OCI-LY1 (cell line): Measurements from ENCODE around the gene TNS3.

Experiments
- H2AFZ ChIP-seq: fragments of 200-600 bp; sonication (generic), shearing (Covaris generic); 2 replicates; pipeline ENCODE4 v1.6.0; 2014; ENCODE audit warnings: antibody characterized with exemption, mild to moderate bottlenecking, low read length
- H3F3A ChIP-seq: fragments of 200-600 bp; sonication (generic), shearing (Covaris generic); 2 replicates; pipeline ENCODE4 v1.6.0; 2014; ENCODE audit warnings: mild to moderate bottlenecking, antibody characterized with exemption, low read length, moderate library complexity; ENCODE audit not compliant: insufficient read depth
- H3K27ac ChIP-seq: fragments of 200-600 bp; sonication (generic); 2 replicates; pipeline ENCODE4 v1.5.1; 2014; ENCODE audit warnings: low read length, mixed run types, mild to moderate bottlenecking, low read depth; ENCODE audit not compliant: poor library complexity, severe bottlenecking
- H3K27me3 ChIP-seq: fragments of 200-600 bp; sonication (generic); 2 replicates; pipeline ENCODE4 v1.6.0; 2014; ENCODE audit warnings: antibody characterized with exemption, mild to moderate bottlenecking, low read length, moderate library complexity; ENCODE audit not compliant: insufficient read depth
- H3K36me3 ChIP-seq: fragments of 200-600 bp; sonication (generic); 2 replicates; pipeline ENCODE4 v1.6.1; 2014; ENCODE audit warnings: mild to moderate bottlenecking, antibody characterized with exemption, low read length, moderate library complexity, mixed read lengths; ENCODE audit not compliant: insufficient read depth
- H3K4me1 ChIP-seq: fragments of 200-600 bp; sonication (generic); 2 replicates; pipeline ENCODE4 v1.5.1; 2014; ENCODE audit warnings: mild to moderate bottlenecking, low read length, moderate library complexity; ENCODE audit not compliant: insufficient read depth, severe bottlenecking
- H3K4me2 ChIP-seq: fragments of 200-600 bp; sonication (generic), shearing (Covaris generic); 2 replicates; pipeline ENCODE4 v1.6.1; 2014; ENCODE audit warnings: low read length
- H3K4me3 ChIP-seq: fragments of 200-600 bp; sonication (generic); 2 replicates; pipeline ENCODE4 v1.5.1; 2014; ENCODE audit warnings: low read length, low read depth, mild to moderate bottlenecking, mixed read lengths; ENCODE audit not compliant: poor library complexity, severe bottlenecking
- H3K79me2 ChIP-seq: fragments of 200-600 bp; shearing (Covaris generic); 2 replicates; pipeline ENCODE4 v1.6.1; 2016; ENCODE audit warnings: mixed run types, low read length, mixed read lengths; ENCODE audit not compliant: insufficient read depth
- H3K9ac ChIP-seq: fragments of 200-600 bp; sonication (generic), shearing (Covaris generic); 2 replicates; pipeline ENCODE4 v1.6.1; 2014; ENCODE audit warnings: mild to moderate bottlenecking, low read length, mixed read lengths
- H3K9me2 ChIP-seq: fragments of 200-600 bp; sonication (generic), shearing (Covaris generic); 2 replicates; pipeline ENCODE4 v1.6.1; 2014; ENCODE audit warnings: low read depth, mild to moderate bottlenecking, low read length, mixed read lengths
- H3K9me3 ChIP-seq: fragments of 200-600 bp; shearing (Covaris generic); 2 replicates; pipeline ENCODE4 v1.6.1; 2014; ENCODE audit warnings: low read length, mixed read lengths
- H4K20me1 ChIP-seq: fragments of 200-600 bp; sonication (generic), shearing (Covaris generic); 2 replicates; pipeline ENCODE4 v1.6.0; 2016; ENCODE audit warnings: mild to moderate bottlenecking, low read length; ENCODE audit not compliant: insufficient read depth
- EZH2 ChIP-seq: fragments of 200-600 bp; sonication (generic), shearing (Covaris generic); IDR thresholded peaks from 2 replicates; pipeline ENCODE4 v1.8.0; 2017; ENCODE audit warnings: borderline replicate concordance, mixed run types, mild to moderate bottlenecking, antibody characterized with exemption, low read length, moderate library complexity, mixed read lengths
- TF ChIP-seq, protein P1 (sequence below): fragments of 200-600 bp; sonication (generic), shearing (Covaris generic); IDR thresholded peaks from 2 replicates; pipeline ENCODE4 v1.5.1; 2017; ENCODE audit warnings: mild to moderate bottlenecking, antibody characterized with exemption, low read length, moderate library complexity, mixed read lengths

Gene TNS3

DNA sequence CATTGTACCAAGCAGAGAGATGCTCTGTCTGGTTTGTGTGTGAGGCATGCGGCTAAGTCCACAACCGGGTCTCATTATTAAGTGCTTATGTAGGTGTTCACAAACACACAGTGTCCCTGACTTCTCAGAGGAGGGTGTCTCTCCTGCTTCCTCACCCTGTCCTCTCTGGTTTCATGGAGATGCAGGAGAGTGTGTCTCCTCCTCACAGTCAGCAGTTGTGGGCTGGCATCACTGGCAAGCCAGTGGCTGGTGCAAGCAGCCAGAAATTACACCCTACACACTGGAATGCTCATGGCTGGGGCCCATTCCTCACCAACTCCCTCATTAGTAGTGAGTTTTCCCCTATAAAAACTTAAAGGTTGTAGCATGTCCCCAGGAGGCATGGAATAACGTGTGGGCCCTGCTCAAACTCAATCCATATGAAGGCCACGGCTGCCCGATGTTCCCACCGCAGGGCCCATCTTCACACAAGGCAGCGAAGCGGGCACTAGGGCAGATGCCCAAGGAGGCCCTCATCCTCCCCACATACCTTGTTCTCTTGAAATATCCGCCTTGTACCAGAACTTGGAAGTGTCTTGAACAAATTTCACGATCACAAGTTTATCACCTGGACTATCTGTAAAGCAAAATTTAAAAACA is 280.1 kb downstream of the TNS3 start:
- Histone ChIP-seq H3K27ac (no peak overlapping the region), H3K9ac (no peak overlapping the region), H3K4me2 (no peak overlapping the region), H3K27me3 (no peaks in the 10 kb centered on the region), H3K9me2 (no peaks in the 10 kb centered on the region), H2AFZ (no peak overlapping the region), H3K9me3 (no peaks in the 10 kb centered on the region), H3K79me2 (no peaks in the 10 kb centered on the region), H3K36me3 (peaks cover 75% of the 10 kb centered on the region), H3F3A (no peaks in the 10 kb centered on the region), H4K20me1 (no peaks in the 10 kb centered on the region), H3K4me3 (no peak overlapping the region), H3K4me1 (no peaks in the 10 kb centered on the region)
- no peak for TF ChIP-seq EZH2
- TF ChIP-seq, protein P1, sequence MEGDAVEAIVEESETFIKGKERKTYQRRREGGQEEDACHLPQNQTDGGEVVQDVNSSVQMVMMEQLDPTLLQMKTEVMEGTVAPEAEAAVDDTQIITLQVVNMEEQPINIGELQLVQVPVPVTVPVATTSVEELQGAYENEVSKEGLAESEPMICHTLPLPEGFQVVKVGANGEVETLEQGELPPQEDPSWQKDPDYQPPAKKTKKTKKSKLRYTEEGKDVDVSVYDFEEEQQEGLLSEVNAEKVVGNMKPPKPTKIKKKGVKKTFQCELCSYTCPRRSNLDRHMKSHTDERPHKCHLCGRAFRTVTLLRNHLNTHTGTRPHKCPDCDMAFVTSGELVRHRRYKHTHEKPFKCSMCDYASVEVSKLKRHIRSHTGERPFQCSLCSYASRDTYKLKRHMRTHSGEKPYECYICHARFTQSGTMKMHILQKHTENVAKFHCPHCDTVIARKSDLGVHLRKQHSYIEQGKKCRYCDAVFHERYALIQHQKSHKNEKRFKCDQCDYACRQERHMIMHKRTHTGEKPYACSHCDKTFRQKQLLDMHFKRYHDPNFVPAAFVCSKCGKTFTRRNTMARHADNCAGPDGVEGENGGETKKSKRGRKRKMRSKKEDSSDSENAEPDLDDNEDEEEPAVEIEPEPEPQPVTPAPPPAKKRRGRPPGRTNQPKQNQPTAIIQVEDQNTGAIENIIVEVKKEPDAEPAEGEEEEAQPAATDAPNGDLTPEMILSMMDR, result no peak

DNA sequence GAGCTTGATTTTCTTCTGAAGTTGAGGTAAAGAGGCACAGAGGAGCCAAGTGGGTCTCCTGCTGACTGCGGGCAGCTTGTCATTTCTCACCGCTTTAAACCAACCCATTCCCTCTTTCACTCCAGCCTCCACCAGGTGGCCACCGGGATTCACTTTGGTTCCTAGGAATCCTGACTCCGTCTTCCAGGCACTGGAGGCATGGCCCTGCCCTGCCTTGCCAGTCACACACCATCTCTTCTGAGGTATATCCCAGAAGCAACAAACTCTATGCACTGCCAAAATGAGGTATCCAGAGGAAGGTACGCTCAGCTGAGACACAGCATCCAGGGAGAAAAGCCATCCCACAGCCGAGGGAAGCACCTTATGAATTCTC is 280.8 kb downstream of the TNS3 start:
- TF ChIP-seq EZH2, result no peak
- TF ChIP-seq, protein P1, result no peak
- Histone ChIP-seq H2AFZ (no peak overlapping the region), H3K4me2 (no peak overlapping the region), H3K9ac (no peak overlapping the region), H3K9me2 (no peaks in the 10 kb centered on the region), H3F3A (no peaks in the 10 kb centered on the region), H3K27ac (no peak overlapping the region), H3K4me3 (no peak overlapping the region), H3K79me2 (no peaks in the 10 kb centered on the region), H3K4me1 (no peaks in the 10 kb centered on the region), H4K20me1 (no peaks in the 10 kb centered on the region), H3K36me3 (peaks cover 81% of the 10 kb centered on the region), H3K27me3 (no peaks in the 10 kb centered on the region), H3K9me3 (no peaks in the 10 kb centered on the region)

DNA sequence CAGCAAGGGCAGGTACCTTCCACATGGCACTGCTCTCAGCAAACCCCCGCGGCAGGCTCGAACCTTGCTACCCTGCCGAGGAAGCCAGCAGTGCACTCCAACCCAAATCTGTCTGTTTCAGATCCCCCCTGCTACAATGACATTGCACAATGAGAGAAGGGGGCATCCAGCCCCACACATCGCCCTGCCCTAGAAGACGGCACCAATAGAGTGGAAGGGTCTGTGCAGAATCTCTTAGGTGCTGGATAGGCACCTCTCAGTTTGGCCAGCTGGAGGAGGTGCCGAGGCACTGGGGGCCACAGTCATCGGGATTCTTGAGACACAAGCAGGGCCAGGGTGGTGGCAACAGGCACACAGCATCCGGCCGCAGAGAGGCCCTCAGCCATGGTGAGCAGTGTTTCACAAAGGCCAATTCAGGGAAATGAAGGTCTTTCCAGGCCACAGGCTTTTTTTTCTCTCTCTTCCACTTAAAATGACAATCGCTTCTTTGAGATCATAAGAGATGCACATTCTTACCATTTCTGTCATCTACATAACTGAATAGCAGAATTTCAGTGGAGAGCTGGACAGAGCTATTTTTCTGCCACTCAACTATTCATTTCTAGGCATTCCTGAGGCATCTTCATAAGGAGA is 281.3 kb downstream of the TNS3 start:
- Histone ChIP-seq H3K9me3 (no peaks in the 10 kb centered on the region), H3K27ac (no peak overlapping the region), H3K36me3 (peaks cover 86% of the 10 kb centered on the region)

More for the DNA sequence above, 281.3 kb downstream of the TNS3 start:
- no peaks in the 10 kb centered on the region for H3K79me2 ChIP-seq
- no peaks in the 10 kb centered on the region for H4K20me1 ChIP-seq
- no peak overlapping the region for H2AFZ ChIP-seq
- no peaks in the 10 kb centered on the region for H3K9me2 ChIP-seq
- H3K4me2 ChIP-seq, result no peak overlapping the region
- TF ChIP-seq, protein P1, result no peak
- TF ChIP-seq EZH2, result no peak
- H3K27me3 ChIP-seq, result no peaks in the 10 kb centered on the region
- no peaks in the 10 kb centered on the region for H3F3A ChIP-seq
- no peak overlapping the region for H3K4me3 ChIP-seq
- no peak overlapping the region for H3K9ac ChIP-seq
- no peaks in the 10 kb centered on the region for H3K4me1 ChIP-seq
